A673 (cell line): ENCODE data around the gene MAP1S. TPM values are rescaled to one million over a fixed set of nuclear protein-coding genes. Genes with fewer than 3 reads are reported as not detected.

Experiments
- BruUV-seq: library from RNA; stranded (reverse); fragments of 400-500 nt; replicated peaks from 2 replicates; lab custom pipeline; 2021; lab: Mats Ljungman, UMichigan
- CTCF ChIA-PET: fragments of 300-600 bp; sonication (Branson Sonifier 250); formaldehyde crosslinking; loops from one replicate; lab custom pipeline; 2022; ENCODE audit warnings: antibody characterized with exemption; lab: Charles Lee
- POLR2A ChIA-PET: fragments of 300-600 bp; sonication (Branson Sonifier 250); formaldehyde crosslinking; loops from one replicate; lab custom pipeline; 2022; ENCODE audit warnings: antibody characterized with exemption; ENCODE audit not compliant: low non-redundant PET; lab: Charles Lee
- DNase-seq: peaks from one replicate; pipeline ENCODE4 v3.0.0-alpha.2; 2015; ENCODE audit warnings: low spot score
- H3K27ac ChIP-seq: fragments of 200-600 bp; sonication (generic); 2 replicates; pipeline ENCODE4 v1.5.1; 2016; ENCODE audit warnings: mixed run types, low read depth, mild to moderate bottlenecking, mixed read lengths, antibody characterized with exemption, low read length; ENCODE audit not compliant: poor library complexity, severe bottlenecking
- H3K27me3 ChIP-seq: fragments of 200-600 bp; sonication (generic); replicated peaks from 2 replicates; pipeline ENCODE4 v1.6.1; 2017; ENCODE audit warnings: mixed run types, low read depth, mild to moderate bottlenecking, mixed read lengths, antibody characterized with exemption, low read length; ENCODE audit not compliant: insufficient read depth, poor library complexity
- H3K36me3 ChIP-seq: fragments of 200-600 bp; sonication (generic); 2 replicates; pipeline ENCODE4 v1.6.1; 2016; ENCODE audit warnings: mixed run types, mild to moderate bottlenecking, mixed read lengths, antibody characterized with exemption, low read length; ENCODE audit not compliant: insufficient read depth, poor library complexity, severe bottlenecking
- H3K4me1 ChIP-seq: fragments of 200-600 bp; sonication (generic); 2 replicates; pipeline ENCODE4 v1.6.1; 2017; ENCODE audit warnings: mixed run types, mild to moderate bottlenecking, mixed read lengths, antibody characterized with exemption, low read length; ENCODE audit not compliant: insufficient read depth, poor library complexity, severe bottlenecking
- H3K4me3 ChIP-seq: fragments of 200-600 bp; sonication (generic); 2 replicates; pipeline ENCODE4 v1.5.1; 2016; ENCODE audit warnings: low read depth, mixed run types, mild to moderate bottlenecking, mixed read lengths, low read length; ENCODE audit not compliant: poor library complexity, severe bottlenecking
- H3K9me3 ChIP-seq: fragments of 200-600 bp; sonication (generic); 2 replicates; pipeline ENCODE4 v1.6.1; 2016; ENCODE audit warnings: mixed run types, low read depth, mild to moderate bottlenecking, mixed read lengths, antibody characterized with exemption, low read length; ENCODE audit not compliant: poor library complexity, severe bottlenecking
- EZH2 ChIP-seq: fragments of 200-600 bp; sonication (generic); IDR thresholded peaks from 2 replicates; pipeline ENCODE4 v1.6.1; 2017; ENCODE audit warnings: borderline replicate concordance, low read depth, mild to moderate bottlenecking, mixed read lengths, antibody characterized with exemption, low read length; ENCODE audit not compliant: poor library complexity, severe bottlenecking
- intact Hi-C: fragments of 100-400 bp; cut with micrococcal nuclease; formaldehyde crosslinking; loops from one replicate; pipeline ENCODE4 v1.10.0; 2022; ENCODE audit not compliant: unreplicated experiment
- total RNA-seq: library from RNA; stranded (reverse); gene quantifications from 2 replicates; pipeline ENCODE4 v1.2.3, GENCODE V29; 2021
- TF ChIP-seq, protein P1 (sequence below): fragments of 300-800, 200-600 bp; sonication (generic); conservative IDR thresholded peaks from 2 replicates; pipeline ENCODE4 v1.5.1; 2017; ENCODE audit warnings: low read depth, mild to moderate bottlenecking, antibody characterized with exemption, low read length, moderate library complexity, mixed read lengths

The MAP1S gene
- total RNA-seq, 1 experiment from 2014 or later: 87.3 TPM

GRCh38 chr19:17751103-17751911 lies 32.0 kb downstream of the MAP1S start, which contains the start of gene FCHO1:
TSS of gene FCHO1 (plus strand) at chr19:17751477. CDS start at chr19:17755165, 3,688 bp downstream.
- Histone ChIP-seq H3K27ac (no peak within 1 kb of the TSS), H3K9me3 (no peaks in the 10 kb centered on the region), H3K27me3 (no peaks in the 10 kb centered on the region), H3K36me3 (no peaks in the 10 kb centered on the region), H3K4me3 (no peak within 1 kb of the TSS), H3K4me1 (peaks cover 5% of the 10 kb centered on the region)
- no peak for DNase-seq
- intact Hi-C loops: no loop called here
- no peak for TF ChIP-seq EZH2
- TF ChIP-seq, protein P1, sequence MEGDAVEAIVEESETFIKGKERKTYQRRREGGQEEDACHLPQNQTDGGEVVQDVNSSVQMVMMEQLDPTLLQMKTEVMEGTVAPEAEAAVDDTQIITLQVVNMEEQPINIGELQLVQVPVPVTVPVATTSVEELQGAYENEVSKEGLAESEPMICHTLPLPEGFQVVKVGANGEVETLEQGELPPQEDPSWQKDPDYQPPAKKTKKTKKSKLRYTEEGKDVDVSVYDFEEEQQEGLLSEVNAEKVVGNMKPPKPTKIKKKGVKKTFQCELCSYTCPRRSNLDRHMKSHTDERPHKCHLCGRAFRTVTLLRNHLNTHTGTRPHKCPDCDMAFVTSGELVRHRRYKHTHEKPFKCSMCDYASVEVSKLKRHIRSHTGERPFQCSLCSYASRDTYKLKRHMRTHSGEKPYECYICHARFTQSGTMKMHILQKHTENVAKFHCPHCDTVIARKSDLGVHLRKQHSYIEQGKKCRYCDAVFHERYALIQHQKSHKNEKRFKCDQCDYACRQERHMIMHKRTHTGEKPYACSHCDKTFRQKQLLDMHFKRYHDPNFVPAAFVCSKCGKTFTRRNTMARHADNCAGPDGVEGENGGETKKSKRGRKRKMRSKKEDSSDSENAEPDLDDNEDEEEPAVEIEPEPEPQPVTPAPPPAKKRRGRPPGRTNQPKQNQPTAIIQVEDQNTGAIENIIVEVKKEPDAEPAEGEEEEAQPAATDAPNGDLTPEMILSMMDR: no peak
- POLR2A ChIA-PET: interaction anchor here (0.6 kb wide), 1 partner anchor 98 kb away, joined by 8 read pairs; no protein-coding TSS in a partner anchor
- CTCF ChIA-PET: no interaction called here
- no TSS peak for BruUV-seq

DNA sequence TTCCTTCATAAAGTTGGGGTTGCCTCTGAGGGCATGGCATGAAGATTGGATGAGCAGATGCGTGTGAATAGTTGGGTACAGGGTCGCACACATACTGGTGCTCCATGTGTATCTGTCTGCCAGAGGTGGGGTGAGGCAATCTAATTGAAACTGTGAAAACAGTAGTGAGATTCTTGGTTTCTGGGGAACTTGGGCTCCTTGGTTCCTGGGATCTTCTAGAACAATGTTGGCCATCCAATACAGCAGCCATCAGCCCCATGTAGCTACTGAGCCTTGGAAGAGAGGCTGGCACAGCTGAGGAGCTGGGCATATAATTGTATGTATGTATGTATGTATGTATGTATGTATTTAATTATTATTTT lies 32.6 kb downstream of the MAP1S start:
- ChIA-PET POLR2A (no interaction called here), CTCF (interaction anchor here (1.1 kb wide), 1 partner anchor 15 kb away, joined by 10 read pairs; no protein-coding TSS in a partner anchor)
- no peak for DNase-seq
- TF ChIP-seq, protein P1: no peak
- no peak for TF ChIP-seq EZH2
- Histone ChIP-seq H3K9me3 (no peaks in the 10 kb centered on the region), H3K27ac (no peak overlapping the region), H3K36me3 (no peaks in the 10 kb centered on the region), H3K27me3 (no peaks in the 10 kb centered on the region), H3K4me3 (no peak overlapping the region), H3K4me1 (peaks cover 6% of the 10 kb centered on the region)
- BruUV-seq: no TSS peak
- intact Hi-C loops: no loop called here

DNA sequence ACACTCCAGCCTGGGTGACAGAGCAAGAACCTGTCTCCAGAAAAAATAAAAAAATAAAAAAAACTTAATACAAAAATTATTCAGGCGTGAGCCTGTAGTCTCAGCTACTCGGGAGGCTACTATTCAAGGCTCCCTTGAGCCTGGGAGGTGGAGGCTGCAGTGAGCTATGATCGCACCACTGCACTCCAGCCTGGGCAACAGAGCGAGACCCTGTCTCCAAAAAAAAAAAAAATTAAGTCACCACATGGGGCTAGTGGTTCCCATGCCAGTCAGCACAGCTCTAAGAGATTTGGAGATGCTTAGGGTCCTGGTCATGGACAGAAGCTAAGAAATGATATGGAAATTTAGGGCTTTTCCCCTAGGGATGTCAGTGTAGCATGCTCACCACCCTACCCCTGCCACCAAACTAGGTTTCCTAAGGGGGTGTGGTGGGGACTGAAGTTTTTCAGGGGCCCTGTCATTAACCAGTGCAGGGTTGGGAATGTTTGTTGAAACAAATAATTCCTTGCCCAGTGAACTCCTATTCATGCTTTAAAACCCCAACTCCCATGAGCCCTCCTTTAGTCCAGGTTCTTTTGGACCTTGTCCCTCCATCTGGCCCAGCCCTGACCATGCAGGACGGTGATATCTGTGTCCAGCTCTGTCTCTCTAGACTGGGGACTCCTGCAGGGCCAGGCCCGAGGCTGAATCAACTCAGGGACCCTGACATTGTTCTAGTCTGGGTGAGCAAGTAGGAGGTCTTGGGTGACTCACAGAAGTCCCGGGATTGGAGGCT lies 33.8 kb downstream of the MAP1S start:
- TF ChIP-seq, protein P1: no peak
- no peak for TF ChIP-seq EZH2
- ChIA-PET CTCF (interaction anchor here (1.1 kb wide), 1 partner anchor 13 kb away, joined by 10 read pairs; no protein-coding TSS in a partner anchor), POLR2A (interaction anchor here (0.5 kb wide), 1 partner anchor 33 kb away, joined by 4 read pairs; no protein-coding TSS in a partner anchor)
- Histone ChIP-seq H3K36me3 (no peaks in the 10 kb centered on the region), H3K9me3 (no peaks in the 10 kb centered on the region), H3K27ac (no peak overlapping the region), H3K4me1 (peaks cover 12% of the 10 kb centered on the region), H3K27me3 (no peaks in the 10 kb centered on the region), H3K4me3 (no peak overlapping the region)
- intact Hi-C loops: no loop called here
- no TSS peak for BruUV-seq
- DNase-seq: no peak
